ENCODE data around the gene ZNF784.

DNA sequence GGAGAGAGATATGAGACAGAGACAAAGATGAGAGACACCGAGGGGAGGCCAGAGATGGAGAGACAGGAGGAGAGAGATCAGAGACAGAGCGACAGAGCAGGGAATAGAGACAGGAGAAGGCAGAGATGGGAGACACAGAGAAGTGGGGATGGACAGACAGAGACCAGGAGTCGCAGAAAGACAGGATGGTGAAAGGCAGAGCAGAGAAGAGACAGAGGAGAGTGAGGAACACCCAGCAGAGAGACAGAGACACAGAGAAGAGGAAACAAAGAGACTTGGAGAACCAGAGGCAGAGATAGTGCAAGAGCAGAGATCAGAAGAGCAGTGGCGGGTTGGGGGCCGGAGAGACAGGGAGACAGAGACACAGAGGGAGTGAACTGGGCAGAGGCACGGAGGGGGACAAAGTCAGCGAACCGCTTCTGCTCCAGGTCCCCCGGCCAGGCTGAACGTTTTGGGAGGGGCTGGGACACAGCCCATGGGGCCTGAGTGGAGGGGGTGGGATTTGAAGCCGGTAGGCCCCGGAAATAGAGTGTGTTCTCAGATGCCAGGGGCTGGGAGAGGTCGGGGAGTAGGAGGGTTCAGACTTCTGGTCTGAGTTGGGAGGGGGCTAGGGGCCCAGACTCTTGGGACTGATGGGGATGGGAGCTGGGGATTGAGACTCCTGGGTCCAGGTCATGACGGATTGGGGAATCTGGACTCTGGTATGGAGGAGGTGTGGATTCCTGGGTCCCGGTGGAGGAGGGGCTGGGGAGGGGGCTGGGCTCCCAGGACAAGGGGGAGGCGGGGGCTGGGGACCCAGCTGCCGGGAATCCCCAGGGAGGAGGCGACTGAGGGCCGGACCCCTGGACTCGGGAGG lies 44.4 kb downstream of the ZNF784 start:
- TF ChIP-seq, protein P1, sequence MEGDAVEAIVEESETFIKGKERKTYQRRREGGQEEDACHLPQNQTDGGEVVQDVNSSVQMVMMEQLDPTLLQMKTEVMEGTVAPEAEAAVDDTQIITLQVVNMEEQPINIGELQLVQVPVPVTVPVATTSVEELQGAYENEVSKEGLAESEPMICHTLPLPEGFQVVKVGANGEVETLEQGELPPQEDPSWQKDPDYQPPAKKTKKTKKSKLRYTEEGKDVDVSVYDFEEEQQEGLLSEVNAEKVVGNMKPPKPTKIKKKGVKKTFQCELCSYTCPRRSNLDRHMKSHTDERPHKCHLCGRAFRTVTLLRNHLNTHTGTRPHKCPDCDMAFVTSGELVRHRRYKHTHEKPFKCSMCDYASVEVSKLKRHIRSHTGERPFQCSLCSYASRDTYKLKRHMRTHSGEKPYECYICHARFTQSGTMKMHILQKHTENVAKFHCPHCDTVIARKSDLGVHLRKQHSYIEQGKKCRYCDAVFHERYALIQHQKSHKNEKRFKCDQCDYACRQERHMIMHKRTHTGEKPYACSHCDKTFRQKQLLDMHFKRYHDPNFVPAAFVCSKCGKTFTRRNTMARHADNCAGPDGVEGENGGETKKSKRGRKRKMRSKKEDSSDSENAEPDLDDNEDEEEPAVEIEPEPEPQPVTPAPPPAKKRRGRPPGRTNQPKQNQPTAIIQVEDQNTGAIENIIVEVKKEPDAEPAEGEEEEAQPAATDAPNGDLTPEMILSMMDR (IDR thresholded peaks at IDR 0.05; ENCODE audit: insufficient read depth, low read length, poor library complexity, severe bottlenecking) = no peak
- no peak for TF ChIP-seq EZH2phosphoT487 (conservative IDR thresholded peaks at IDR 0.05; ENCODE audit: low read length)

All from SU-DHL-6 (cell line).